Thoracic aorta endothelial cell (primary cell): Measurements from ENCODE around the gene VAMP5. TPM values are rescaled to one million over a fixed set of nuclear protein-coding genes. Genes with fewer than 3 reads are reported as not detected.

Source experiments
- small RNA-seq: library from RNA; depleted of rRNA; stranded (forward); fragments of <200 nt; gene quantifications from one replicate; pipeline ENCODE3, GENCODE V24; 2012
- total RNA-seq: library from RNA; depleted of rRNA; stranded (reverse); fragments of >200 nt; gene quantifications from 2 replicates; pipeline ENCODE4 v1.2.3, GENCODE V29; 2012

VAMP5 gene, protein sequence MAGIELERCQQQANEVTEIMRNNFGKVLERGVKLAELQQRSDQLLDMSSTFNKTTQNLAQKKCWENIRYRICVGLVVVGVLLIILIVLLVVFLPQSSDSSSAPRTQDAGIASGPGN
- total RNA-seq, result 47.5 and 56.0 TPM in 2 replicates

DNA sequence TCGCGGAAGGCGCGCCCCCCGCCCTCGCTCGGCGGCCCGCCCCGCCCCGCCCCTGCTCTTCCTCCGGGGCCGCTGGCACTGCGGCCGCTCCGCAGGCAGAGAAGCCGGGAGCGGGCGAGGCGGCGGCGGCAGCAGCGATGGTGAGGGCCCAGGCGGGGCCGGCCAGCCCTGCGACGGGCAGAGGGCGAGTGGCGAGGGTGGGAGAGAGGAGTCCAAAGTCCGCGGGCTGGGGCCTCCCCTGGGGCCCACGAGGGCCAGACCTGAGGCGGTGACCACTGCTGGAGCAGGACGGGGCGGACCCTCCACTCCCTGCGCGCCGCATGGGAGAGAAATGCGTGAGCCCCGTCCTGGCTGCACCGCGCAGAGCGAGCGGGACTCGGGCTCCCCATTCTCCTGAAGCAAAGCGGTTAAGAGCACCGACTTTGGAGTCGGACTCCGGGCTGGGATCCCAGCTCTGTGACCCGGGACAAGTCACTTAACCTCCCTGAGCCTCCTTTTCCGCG lies at the start of gene VAMP5:
TSS of gene VAMP5 (plus strand) at position 78 of the 503 bp plus-strand sequence. CDS start at position 138, 60 bp downstream.

DNA sequence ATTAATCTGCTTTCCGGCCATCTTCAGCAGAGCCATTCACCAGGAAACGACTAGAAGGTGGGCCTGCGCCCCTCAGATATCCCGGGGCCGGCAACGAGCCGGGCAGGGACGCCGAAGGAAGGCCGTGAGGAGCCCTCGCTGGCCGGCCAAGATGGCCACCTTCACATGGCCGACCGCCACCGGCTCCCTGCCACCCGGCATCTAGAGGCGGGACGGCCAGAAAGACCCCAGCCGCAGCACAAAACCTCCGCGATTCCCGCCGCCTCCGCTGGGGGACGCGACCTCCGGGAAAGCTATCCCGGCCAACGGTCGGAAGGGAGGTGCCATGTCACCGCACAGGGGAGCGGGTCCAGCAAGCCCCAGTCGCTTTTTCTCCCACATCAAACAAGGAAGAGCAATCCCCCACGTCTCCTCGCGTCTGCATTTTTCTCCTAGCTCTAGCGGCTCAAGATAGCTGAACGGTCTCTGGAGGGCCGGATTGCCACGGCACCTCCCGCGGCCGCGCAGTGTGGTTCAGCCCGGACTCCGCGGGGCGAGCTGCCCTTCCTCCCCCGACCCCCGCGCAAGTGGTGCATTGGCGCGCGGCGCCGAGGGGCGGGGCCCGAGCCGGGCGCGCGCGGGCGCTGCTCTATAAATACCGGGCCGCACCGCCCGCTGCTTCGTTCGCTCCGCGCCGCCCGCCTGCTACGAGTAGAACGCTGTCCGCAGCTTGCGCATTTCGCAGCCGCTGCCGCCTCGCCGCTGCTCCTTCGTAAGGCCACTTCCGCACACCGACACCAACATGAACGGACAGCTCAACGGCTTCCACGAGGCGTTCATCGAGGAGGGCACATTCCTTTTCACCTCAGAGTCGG lies 45.5 kb upstream of the VAMP5 start, which contains the start of gene MAT2A:
TSS of gene MAT2A (plus strand) at position 662 of the 854 bp plus-strand sequence. CDS start at position 782, 120 bp downstream.

DNA sequence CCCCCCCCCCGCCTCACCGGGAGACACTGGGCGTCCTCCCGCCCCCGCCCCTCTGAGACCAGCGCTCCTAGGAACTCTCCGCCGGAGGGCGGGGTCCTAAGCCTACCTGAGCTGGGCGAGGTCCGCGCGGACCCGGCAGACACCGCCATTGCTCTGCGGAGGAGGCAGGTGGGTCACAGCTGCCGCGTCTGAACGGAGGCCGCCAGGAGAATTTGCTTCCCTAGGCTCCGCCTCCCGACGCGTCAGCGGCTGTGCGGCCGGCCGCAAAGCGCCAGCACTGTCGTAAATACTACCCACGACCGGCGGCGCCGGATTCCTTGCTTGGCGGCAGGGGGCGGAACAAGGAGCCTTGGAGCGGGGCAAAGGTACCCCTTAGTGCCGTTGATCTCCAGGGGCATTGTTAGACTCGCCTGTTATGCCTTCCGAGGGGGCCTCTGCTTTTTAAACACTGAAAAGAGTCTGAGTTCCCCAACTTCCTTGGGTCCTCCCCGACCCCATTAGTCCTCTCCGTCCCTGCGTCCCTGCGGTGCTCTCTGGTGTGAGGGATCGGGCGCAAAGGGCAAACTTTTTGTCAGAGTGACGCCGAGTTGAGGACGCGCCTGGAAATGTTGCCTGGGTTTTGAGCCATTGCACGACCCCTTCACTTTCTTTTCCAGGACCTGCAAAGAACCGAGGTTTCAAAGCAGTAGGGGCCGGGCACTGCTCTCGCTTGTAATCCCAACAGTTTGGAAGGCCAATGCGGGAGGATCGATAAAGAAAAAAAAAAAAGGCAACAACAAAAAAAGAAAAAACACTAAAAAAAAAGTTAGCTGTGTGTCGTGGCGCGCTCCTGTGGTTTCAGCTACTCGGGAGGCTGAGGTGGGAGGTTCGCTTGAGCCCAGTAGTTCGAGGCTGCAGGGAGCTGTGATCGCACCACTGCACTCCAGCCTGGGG lies 22.7 kb upstream of the VAMP5 start, which contains the start of gene GGCX:
TSS of gene GGCX (minus strand) at position 214 of the 933 bp plus-strand sequence. CDS start at position 149, 65 bp downstream.

GRCh38 chr2:85577386-85578242 lies 6.6 kb upstream of the VAMP5 start, which contains the start of gene VAMP8:
Gene VAMP8, plus strand, starts transcription at chr2:85577586. Its CDS starts 61 bp downstream, at chr2:85577647.

GRCh38 chr2:85595301-85596025 lies 11.2 kb downstream of the VAMP5 start, which contains the start of gene RNF181:
Gene RNF181, plus strand, starts transcription at chr2:85595745. Its CDS starts 19 bp downstream, at chr2:85595764.

DNA sequence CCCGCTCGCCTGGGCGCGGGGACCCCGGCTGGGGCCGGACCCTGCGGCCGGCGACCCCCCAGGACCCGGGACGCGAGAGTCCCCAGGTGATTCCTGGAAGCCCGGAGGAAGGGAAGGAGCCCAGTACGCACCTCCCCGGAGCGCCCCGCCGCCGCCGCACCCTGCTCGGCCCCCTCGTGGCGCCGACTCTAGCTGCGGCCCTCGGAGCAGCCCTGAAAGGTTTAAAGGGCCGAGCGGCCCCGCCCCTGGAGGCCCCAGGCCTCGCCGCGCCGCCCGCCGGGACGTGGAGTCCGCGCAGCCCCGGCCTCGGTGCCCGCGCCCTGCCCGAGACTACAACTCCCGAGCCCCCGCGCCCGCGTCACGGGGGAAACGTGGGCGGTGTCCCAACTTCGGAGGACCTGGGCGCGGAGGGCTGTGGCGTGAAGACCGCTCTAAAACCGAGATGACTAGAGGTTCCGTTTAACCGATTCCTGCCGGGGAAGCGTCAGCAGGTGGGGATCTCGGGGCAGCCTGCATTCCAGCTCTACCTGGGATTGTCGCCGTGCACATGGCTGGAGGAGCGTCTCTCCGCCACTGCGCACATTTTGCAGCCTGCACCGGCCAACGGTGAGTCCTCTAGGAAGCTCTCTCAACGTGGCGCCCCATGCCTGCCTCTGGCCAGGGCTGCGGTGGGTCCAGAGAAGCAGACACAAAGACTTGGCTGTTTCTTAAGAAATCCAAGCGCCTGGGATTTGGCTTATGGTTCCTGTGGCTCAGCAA lies 18.4 kb downstream of the VAMP5 start, which contains the start of gene TMEM150A:
TSS of gene TMEM150A (minus strand) at position 223 of the 759 bp plus-strand sequence. CDS start 750 bp downstream, outside the sequence.

GRCh38 chr2:85611705-85612587 lies 27.7 kb downstream of the VAMP5 start, which contains the start of gene C2orf68:
Gene C2orf68, minus strand, starts transcription at chr2:85612066. Its CDS starts 82 bp downstream, at chr2:85611984.

Small RNA genes lying within 50 kb of the gene (small RNA-seq; reads per million reads assigned to genes)
- gene RN7SL126P, result not detected

Other genes with a start within 250 kb of the VAMP5 start
- gene RETSAT, start 229.9 kb upstream of the VAMP5 start, total RNA-seq, result 45.7 and 52.0 TPM in 2 replicates
- gene ELMOD3, start 229.7 kb upstream of the VAMP5 start, total RNA-seq, result 11.6 and 15.0 TPM in 2 replicates
- 26.0 and 36.8 TPM in 2 replicates for gene CAPG, start 174.1 kb upstream of the VAMP5 start, total RNA-seq
- 0.53 TPM in 1 of 2 replicates, not detected in the other for gene SH2D6, start 165.7 kb upstream of the VAMP5 start, total RNA-seq
- 201 and 210 TPM in 2 replicates for gene MAT2A, start 45.3 kb upstream of the VAMP5 start, total RNA-seq
- gene GGCX, start 22.9 kb upstream of the VAMP5 start, total RNA-seq, result 41.6 and 42.8 TPM in 2 replicates
- gene VAMP8, start 6.8 kb upstream of the VAMP5 start, total RNA-seq, result 15.8 and 28.9 TPM in 2 replicates
- gene RNF181, start 11.3 kb downstream of the VAMP5 start, total RNA-seq, result 165 and 176 TPM in 2 replicates
- 7.5 and 8.6 TPM in 2 replicates for gene TMEM150A, start 18.3 kb downstream of the VAMP5 start, total RNA-seq
- gene C2orf68, start 27.6 kb downstream of the VAMP5 start, total RNA-seq, result 15.3 and 16.9 TPM in 2 replicates
- gene USP39, start 31.8 kb downstream of the VAMP5 start, total RNA-seq, result 74.8 and 75.9 TPM in 2 replicates
- not detected in 2 replicates for gene SFTPB, start 83.8 kb downstream of the VAMP5 start, total RNA-seq
- not detected in 2 replicates for gene GNLY, start 109.9 kb downstream of the VAMP5 start, total RNA-seq
- gene ATOH8, start 169.6 kb downstream of the VAMP5 start, total RNA-seq, result 5.4 and 9.8 TPM in 2 replicates